ENCODE measurements around the gene ACTMAP.

DNA sequence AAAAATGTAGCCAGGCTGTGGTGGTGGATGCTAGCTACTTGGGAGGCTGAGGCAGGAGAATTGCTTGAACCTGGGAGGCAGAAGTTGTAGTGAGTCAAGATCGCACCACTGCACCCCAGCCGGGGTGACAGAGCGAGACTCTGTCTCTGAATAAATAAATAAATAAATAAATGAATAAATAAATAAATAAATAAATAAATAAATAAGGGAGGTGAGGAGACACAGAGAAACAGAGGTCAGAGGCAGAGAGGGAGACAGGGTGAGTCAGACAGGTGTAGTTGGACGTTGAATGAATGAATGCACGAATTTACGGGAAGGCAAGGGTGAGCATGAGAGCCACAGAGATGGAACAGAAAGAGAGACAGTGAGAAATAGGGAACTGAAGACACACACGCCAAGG lies 30.9 kb upstream of the ACTMAP start:
- TF ChIP-seq, protein P1, sequence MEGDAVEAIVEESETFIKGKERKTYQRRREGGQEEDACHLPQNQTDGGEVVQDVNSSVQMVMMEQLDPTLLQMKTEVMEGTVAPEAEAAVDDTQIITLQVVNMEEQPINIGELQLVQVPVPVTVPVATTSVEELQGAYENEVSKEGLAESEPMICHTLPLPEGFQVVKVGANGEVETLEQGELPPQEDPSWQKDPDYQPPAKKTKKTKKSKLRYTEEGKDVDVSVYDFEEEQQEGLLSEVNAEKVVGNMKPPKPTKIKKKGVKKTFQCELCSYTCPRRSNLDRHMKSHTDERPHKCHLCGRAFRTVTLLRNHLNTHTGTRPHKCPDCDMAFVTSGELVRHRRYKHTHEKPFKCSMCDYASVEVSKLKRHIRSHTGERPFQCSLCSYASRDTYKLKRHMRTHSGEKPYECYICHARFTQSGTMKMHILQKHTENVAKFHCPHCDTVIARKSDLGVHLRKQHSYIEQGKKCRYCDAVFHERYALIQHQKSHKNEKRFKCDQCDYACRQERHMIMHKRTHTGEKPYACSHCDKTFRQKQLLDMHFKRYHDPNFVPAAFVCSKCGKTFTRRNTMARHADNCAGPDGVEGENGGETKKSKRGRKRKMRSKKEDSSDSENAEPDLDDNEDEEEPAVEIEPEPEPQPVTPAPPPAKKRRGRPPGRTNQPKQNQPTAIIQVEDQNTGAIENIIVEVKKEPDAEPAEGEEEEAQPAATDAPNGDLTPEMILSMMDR (IDR thresholded peaks at IDR 0.05; ENCODE audit: insufficient read depth, low read length) = no peak
- no peak for TF ChIP-seq POLR2AphosphoS5 (IDR thresholded peaks at IDR 0.05; ENCODE audit: low read depth)
- no peak for TF ChIP-seq REST (IDR thresholded peaks at IDR 0.05; ENCODE audit: insufficient replicate concordance, low read depth)
